ENCODE measurements around the gene RASAL2.

The RASAL2 gene

DNA sequence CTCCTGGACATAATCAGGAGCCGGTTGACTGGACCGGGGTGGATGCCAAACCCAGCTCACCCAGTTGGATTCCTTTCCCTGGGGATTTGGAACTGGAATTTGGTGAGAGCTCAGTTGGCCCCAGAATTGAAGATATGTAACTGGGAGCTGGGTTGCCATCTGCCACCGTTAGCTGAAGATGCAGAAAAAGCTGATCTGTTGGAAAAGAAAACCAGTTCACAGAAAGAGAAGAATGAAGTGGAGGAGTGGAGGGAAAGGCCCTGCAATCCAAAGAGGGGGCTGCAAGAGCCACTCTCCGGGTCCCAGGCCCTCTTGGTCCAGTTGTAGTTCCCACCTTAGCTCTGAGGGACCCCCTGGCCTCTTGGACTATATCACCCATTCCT is 435.0 kb downstream of the RASAL2 start:
- DNase-seq: no peak

DNA sequence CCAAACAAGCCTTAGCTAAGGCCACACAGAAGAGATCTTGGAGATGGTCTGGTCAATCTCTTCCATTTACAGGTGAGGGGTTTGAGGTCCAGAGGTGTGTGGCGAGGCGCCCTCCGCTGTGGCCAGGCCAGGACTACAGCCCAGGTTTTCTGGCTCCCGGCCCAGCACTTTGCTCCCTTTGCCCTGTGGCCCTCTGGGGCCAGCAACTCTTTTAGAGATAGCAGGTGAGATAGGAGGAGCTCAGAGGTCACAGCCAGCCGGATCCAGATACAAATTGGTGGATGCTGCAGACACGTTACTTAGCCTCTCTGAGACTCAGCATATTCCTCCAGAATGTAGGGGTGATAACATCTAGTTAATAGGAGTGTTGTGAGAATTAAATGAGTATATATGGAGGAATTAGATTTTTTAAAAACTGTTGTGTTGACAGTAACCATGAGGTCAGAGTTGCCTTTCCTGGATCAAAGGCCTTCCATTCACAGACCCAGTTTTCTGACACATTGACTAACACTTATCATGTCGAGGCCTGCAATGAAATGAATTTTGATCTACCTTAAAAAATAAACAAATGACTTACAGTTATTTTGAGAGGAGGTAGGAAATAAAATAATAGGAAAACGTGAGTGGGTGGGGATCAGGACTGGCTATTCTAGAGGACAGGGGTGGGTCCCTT is 435.6 kb downstream of the RASAL2 start:
- no peak for DNase-seq

DNA sequence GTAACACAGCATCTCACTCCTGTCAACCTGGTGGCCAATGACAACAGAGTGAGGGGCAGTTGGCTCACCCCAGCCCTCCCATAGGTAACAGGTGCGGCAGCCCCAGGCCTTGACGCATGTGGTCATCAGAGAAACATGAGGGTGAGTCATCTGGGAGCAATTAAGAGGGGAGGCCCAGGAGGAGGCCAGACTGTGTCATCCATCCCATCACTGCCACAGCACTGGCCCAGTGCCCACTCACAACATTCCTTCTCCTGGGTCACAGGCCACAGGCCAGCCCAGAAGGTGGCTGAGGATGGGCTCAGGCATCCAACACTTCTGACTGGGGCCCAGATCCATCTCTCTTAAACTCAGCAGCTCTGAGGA is 436.1 kb downstream of the RASAL2 start:
- DNase-seq: peak; percentile 96

DNA sequence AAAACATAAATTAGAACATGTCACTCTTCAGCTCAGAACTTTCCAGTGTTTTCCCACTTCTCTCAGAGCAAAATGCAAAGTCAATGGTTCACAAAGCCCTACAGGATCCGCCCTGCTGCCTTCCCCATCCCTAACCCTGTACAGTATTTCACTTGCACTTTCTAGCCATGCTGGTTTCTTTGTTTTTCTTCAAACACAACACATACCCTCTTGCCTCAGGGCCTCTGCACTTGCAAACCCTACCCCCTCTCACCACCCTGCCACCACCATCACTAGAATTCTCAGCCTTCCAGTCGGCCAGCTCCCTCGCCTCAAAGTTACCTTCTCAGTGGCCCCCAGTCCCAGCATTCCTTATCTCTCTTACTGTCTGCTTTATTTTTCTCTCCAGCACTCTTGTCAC is 436.6 kb downstream of the RASAL2 start:
- DNase-seq: peak; percentile 36

DNA sequence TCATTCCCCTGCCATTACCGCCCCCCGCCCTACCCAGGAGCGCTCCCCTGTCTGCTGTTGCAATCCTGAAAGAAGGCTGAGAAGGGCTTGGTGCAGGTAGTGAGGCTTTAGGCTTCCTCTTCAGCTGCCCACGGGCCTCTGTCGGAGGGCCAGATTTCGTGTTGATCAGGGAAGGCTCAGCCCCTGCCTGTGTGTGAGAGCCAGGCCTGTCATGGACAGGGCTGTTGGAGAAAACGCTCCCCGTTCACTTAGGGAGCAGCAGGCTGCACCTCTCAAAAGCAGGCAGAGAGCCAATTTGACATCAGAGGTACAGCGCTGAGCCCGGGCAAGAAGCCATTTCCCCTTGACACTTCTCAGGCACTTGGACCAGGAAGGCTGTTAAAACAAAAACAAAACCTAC is 438.0 kb downstream of the RASAL2 start:
- DNase-seq: no peak

DNA sequence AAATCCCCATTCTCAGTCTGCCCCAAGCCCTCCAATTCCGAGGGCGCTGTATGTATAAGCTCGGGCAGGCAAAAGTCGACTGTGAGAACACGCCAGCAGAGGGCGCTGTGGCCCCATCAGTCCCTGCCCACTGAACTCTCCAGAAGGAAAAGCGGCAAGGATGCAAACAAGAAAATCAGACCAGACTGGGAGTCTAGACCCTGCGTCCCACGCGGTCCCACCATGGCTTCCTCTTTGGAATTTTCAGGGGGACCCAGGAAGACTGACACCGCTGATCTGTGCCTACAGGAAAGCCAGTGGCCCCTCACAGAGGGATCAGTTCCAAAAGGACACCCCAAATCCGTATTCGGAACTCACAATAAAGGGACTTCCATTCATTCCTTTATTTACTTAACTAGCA is 438.5 kb downstream of the RASAL2 start:
- DNase-seq: peak; percentile 82

DNA sequence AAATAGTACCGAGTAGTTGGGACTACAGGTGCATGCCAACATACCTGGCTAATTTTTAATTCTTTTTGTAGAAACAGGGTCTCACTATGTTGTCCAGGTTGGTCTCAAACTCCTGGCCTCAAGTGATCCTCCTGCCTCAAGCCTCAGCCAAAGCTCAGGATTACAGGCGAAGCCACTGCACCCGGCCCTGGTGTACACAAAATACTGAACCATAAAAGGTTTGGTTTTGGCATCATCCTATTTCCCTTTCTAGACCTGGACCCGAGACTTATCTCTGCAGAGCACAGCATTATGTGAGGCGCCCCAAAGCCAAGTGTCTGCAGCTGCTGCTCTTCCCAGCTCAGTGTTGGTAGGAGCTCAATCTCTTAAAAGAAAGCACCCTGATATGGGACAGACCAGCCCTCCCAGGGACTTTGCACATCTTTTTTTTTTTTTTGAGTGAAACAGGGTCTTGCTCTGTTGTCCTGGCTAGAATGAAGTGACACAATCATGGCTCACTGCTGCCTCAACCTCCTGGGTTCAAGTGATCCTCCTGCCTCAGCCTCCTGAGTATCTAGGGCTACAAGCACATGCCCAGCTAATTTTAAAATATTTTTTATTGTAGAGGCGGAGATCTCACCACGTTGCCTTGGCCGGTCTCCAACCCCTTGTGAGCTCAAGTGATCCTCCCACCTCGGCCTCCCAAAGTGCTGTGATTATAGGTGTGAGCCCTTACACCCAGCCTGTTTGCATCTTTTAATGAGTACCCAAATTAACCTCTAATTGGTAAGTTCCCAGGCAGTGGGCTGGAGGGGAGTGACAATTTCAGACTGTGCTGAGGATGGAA is 439.4 kb downstream of the RASAL2 start:
- no peak for DNase-seq

All from EL (cell line).